ENCODE data around the gene ARVCF.

Gene ARVCF

DNA sequence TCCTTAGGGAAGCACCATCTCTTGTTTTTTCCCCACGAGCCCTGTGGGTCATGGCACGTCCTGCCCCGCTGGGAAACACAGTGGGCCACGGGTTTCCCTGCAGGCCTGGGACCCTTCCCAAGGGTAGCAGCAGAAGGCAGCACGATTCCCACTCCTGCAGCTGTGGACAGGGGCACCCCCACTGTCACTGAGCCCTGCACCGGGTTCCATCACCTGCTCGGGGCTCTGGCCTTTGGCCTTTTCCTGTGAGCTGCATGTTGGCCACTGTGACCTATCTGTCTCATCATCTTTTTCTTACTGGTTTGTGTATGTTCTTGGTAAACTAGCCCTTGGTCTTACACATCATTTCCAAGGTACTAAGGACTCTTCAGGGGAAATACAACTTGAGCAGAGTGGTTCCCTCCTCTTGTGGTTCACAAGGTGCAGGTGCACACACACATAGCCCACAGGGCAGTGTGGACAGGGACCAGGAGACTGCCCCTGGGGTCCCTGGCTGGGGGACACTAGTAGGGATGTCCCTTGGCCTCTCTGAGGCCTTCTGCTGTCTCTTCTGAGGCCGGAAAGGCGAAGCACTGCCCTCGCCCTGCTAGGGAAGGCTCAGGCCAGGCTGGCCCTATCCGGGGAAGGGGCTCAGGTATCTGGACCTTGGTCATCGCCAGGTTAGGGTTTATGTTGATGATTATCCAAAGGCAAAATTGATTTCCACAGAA is 56.0 kb downstream of the ARVCF start:
- Histone ChIP-seq H3K4me3 (ENCODE audit: insufficient read depth, low read depth, low read length, poor library complexity, severe bottlenecking) (no peak overlapping the region), H3K27me3 (replicated peaks; ENCODE audit: control insufficient read depth, insufficient read depth, low read length, poor library complexity, severe bottlenecking) (no peaks in the 10 kb centered on the region), H3K36me3 (ENCODE audit: control insufficient read depth, insufficient read depth, low read length) (no peaks in the 10 kb centered on the region), H3K9me3 (ENCODE audit: control insufficient read depth, low read length) (no peaks in the 10 kb centered on the region), H3K27ac (ENCODE audit: insufficient read depth, low read length, poor library complexity, severe bottlenecking) (no peak overlapping the region), H3K4me1 (ENCODE audit: control insufficient read depth, insufficient read depth, low read length, poor library complexity, severe bottlenecking) (no peaks in the 10 kb centered on the region)
- no peak for DNase-seq

DNA sequence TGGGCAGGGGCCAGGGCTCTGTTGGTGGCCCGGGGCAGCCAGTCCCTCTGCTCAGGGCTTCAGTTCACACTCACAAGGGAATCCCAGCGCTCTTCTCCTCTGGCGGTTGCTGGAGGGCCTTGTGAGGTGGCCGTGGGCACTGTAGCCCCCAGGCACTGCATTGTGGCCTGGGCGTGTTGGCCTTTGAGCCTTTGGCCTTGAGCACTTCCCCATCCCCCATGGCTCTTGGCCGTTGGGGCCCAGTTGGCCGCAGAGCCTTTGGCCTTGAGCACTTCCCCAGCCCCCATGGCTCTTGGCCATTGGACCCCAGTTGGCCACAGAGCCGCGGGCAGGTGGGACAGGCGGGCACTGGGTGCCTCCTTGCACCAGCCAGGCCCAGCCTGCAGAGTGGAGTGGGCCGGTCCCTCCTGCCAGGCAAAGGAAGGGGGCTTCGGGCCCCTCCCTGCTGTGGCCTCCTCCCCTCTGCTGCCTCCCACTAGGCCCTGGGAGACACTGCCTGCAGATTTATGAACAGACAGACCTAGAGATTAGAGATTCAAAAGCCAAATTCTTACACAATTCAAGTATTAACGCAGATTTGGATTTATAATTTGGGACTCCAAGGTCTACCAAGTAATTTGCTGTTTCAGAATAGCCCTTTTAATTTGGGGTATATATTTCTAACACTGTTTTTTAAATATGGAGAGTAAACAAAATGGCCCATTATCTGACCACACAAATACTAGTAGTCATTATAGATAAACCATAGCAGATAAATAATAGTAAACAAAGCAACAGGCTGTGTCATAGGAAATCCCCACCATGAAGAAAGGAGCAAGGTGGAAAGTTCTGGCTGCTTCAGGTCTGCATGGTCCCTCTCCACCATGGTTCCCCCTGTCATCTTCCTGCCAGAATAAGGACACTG is 56.8 kb downstream of the ARVCF start:
- Histone ChIP-seq H3K4me3 (ENCODE audit: insufficient read depth, low read depth, low read length, poor library complexity, severe bottlenecking) (no peak overlapping the region), H3K27me3 (replicated peaks; ENCODE audit: control insufficient read depth, insufficient read depth, low read length, poor library complexity, severe bottlenecking) (no peaks in the 10 kb centered on the region), H3K9me3 (ENCODE audit: control insufficient read depth, low read length) (no peaks in the 10 kb centered on the region), H3K27ac (ENCODE audit: insufficient read depth, low read length, poor library complexity, severe bottlenecking) (no peak overlapping the region), H3K36me3 (ENCODE audit: control insufficient read depth, insufficient read depth, low read length) (no peaks in the 10 kb centered on the region), H3K4me1 (ENCODE audit: control insufficient read depth, insufficient read depth, low read length, poor library complexity, severe bottlenecking) (no peaks in the 10 kb centered on the region)
- DNase-seq = no peak

DNA sequence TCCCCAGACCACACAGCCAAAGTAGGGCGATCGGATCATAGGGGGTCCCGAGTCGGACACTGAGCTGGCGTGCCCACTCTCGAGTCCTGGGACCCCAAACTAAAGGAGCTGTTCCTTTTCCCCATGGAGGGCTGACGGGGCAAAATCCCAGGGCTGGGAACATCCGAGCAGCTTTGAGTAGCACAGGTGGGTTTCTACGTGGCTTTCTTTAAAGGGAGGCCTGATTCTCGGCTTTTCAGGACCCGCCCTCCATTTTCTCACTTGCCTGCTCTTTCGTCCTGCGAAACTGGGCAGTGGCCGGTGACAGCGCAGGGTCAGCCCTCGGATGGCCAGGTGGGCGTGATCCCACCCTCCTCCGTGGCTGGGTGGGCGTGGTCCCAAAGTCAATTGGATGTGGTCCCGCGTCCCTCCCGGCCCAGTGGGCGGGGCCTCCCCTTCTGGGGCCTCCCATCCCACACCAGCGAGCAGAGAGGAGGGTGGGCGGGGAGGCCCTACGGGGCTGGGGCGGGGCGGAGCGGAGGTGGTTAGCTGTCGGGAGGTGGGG is 57.5 kb downstream of the ARVCF start:
- Histone ChIP-seq H3K27ac (ENCODE audit: insufficient read depth, low read length, poor library complexity, severe bottlenecking) (no peak overlapping the region), H3K4me1 (ENCODE audit: control insufficient read depth, insufficient read depth, low read length, poor library complexity, severe bottlenecking) (no peaks in the 10 kb centered on the region), H3K27me3 (replicated peaks; ENCODE audit: control insufficient read depth, insufficient read depth, low read length, poor library complexity, severe bottlenecking) (no peaks in the 10 kb centered on the region), H3K4me3 (ENCODE audit: insufficient read depth, low read depth, low read length, poor library complexity, severe bottlenecking) (no peak overlapping the region), H3K36me3 (ENCODE audit: control insufficient read depth, insufficient read depth, low read length) (no peaks in the 10 kb centered on the region), H3K9me3 (ENCODE audit: control insufficient read depth, low read length) (no peaks in the 10 kb centered on the region)
- no peak for DNase-seq

DNA sequence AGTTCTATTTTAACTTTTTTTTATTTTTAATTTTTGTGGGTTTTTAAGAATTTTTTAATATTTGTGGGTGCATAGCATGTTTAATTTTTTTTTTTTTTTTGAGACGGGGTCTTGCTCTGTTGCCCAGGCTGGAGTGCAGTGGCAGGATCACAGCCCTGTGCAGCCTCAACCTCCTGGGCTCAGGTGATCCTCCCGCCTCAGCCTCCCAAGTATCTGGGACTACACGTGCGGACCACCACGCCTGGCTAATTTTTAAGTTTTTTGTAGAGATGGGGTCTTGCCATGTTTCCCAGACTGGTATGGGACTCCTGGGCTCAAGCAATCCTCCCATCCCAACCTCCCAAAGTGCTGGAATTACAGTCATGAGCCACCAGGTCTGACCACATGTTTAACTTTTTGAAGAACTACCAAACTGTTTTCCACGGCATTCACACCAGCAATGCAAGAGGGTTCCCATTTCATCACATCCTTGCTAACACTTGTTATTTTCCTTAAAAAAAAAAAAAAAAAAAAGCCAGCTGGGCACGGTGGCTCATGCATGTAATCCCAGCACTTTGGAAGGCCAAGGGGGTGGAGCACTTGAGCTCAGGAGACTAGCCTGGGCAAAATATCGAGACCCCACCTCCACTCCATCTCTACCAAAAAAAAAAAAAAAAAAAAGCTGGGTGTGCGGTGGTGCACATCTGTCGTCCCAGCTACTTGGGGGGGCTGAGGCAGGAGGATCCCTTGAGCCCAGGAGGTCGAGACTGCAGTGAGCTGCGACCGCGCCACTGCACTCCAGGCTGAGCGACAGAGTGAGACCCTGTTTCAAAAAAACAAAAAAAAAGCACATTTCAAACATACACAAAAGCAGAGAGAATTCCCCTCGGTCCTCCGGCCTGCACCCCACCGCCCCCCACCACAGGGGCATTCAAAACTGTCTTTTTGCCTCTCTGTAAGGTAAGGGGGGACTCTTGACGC is 58.3 kb downstream of the ARVCF start:
- no peaks in the 10 kb centered on the region for H3K36me3 ChIP-seq (ENCODE audit: control insufficient read depth, insufficient read depth, low read length)
- no peak overlapping the region for H3K27ac ChIP-seq (ENCODE audit: insufficient read depth, low read length, poor library complexity, severe bottlenecking)
- DNase-seq = no peak
- no peak overlapping the region for H3K4me3 ChIP-seq (ENCODE audit: insufficient read depth, low read depth, low read length, poor library complexity, severe bottlenecking)
- H3K9me3 ChIP-seq (ENCODE audit: control insufficient read depth, low read length) = no peaks in the 10 kb centered on the region
- H3K27me3 ChIP-seq (replicated peaks; ENCODE audit: control insufficient read depth, insufficient read depth, low read length, poor library complexity, severe bottlenecking) = no peaks in the 10 kb centered on the region
- no peaks in the 10 kb centered on the region for H3K4me1 ChIP-seq (ENCODE audit: control insufficient read depth, insufficient read depth, low read length, poor library complexity, severe bottlenecking)

DNA sequence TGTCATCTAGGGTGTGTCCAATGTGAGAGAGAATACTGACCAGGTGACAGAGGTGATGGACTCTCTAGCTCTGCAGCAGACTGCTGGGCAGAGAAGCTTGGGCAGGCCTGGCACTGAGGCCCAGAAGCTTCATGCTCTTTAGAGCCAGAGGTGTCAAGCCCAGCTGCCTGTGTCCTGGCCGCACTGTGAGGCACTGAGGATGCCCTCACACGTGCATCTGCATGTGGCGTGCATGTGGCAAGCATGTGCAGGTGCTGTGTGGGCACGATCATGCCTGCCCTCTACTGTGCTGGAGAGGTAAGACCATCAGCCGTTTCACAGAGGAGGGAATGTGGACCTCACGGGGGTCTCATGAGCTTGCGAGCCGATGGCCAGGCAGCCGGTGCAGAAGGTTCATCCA is 59.2 kb downstream of the ARVCF start:
- Histone ChIP-seq H3K27me3 (replicated peaks; ENCODE audit: control insufficient read depth, insufficient read depth, low read length, poor library complexity, severe bottlenecking) (no peaks in the 10 kb centered on the region), H3K4me3 (ENCODE audit: insufficient read depth, low read depth, low read length, poor library complexity, severe bottlenecking) (no peak overlapping the region), H3K36me3 (ENCODE audit: control insufficient read depth, insufficient read depth, low read length) (no peaks in the 10 kb centered on the region), H3K4me1 (ENCODE audit: control insufficient read depth, insufficient read depth, low read length, poor library complexity, severe bottlenecking) (no peaks in the 10 kb centered on the region), H3K27ac (ENCODE audit: insufficient read depth, low read length, poor library complexity, severe bottlenecking) (no peak overlapping the region), H3K9me3 (ENCODE audit: control insufficient read depth, low read length) (no peaks in the 10 kb centered on the region)
- DNase-seq = no peak

DNA sequence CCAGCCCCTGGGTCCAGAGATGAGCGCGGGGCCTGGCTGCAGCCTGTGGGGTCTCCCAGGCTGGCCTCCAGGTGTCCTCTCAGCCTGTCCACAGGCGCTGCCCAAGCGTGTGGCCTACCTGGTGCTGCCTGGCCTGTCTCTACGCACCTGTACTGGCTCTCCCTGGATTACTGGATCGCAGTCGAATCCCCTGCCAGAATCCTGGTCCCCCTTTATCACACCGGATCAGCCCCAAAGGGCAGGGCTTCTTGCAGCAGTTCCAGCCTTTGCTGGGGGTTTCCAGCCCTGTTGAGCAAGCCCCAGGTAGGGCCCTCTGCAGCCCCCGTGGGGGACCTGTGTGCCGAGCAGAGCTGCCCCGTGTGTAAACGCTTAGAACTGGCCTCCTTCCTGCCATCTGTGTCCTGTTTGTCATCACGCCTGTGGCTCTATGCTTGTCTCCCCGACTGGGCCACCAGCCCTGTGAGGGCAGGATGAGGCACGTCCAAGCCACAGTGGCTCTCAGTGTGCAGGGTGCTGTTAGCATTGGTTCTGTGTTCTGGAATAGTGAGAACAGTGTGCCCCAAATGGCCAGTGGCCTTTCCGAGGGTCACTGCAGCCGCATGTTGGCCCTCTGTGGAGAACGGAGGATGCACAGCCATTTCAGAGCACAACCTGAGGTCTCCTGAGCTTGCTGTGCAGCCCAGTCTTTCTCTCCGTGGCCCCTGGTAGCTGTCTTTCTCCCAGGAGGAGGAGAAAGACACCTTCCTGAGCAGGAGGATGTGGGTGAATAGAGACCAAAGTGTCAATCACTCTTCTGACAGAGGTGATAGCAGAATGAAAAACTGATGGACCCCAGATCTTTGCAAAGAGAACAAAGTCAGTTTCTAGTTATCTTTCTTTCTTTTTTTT is 61.1 kb downstream of the ARVCF start:
- no peaks in the 10 kb centered on the region for H3K27me3 ChIP-seq (replicated peaks; ENCODE audit: control insufficient read depth, insufficient read depth, low read length, poor library complexity, severe bottlenecking)
- no peaks in the 10 kb centered on the region for H3K9me3 ChIP-seq (ENCODE audit: control insufficient read depth, low read length)
- H3K27ac ChIP-seq (ENCODE audit: insufficient read depth, low read length, poor library complexity, severe bottlenecking) = no peak overlapping the region
- H3K36me3 ChIP-seq (ENCODE audit: control insufficient read depth, insufficient read depth, low read length) = no peaks in the 10 kb centered on the region
- no peaks in the 10 kb centered on the region for H3K4me1 ChIP-seq (ENCODE audit: control insufficient read depth, insufficient read depth, low read length, poor library complexity, severe bottlenecking)
- no peak overlapping the region for H3K4me3 ChIP-seq (ENCODE audit: insufficient read depth, low read depth, low read length, poor library complexity, severe bottlenecking)
- DNase-seq = no peak

DNA sequence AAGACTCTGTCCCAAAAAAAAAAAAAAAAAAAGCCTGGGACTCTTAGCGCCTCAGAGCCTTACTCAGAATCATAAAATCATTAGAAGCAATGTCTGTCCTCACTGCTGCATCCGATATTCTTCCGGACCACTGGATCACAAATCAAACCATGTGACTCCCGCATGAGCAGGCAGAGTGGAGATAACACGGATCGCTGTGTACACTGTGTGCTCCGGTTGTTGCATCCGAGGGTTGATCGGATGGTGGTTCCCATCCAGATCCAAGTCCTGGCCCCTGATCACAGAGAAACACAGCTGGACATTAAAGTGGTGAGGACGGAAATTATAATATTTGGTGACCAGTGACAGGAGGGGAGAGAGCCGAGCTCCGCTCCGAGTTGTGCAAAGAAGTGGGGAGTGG is 65.3 kb downstream of the ARVCF start:
- Histone ChIP-seq H3K36me3 (ENCODE audit: control insufficient read depth, insufficient read depth, low read length) (no peaks in the 10 kb centered on the region), H3K9me3 (ENCODE audit: control insufficient read depth, low read length) (no peaks in the 10 kb centered on the region), H3K27ac (ENCODE audit: insufficient read depth, low read length, poor library complexity, severe bottlenecking) (no peak overlapping the region), H3K27me3 (replicated peaks; ENCODE audit: control insufficient read depth, insufficient read depth, low read length, poor library complexity, severe bottlenecking) (no peaks in the 10 kb centered on the region), H3K4me1 (ENCODE audit: control insufficient read depth, insufficient read depth, low read length, poor library complexity, severe bottlenecking) (no peaks in the 10 kb centered on the region), H3K4me3 (ENCODE audit: insufficient read depth, low read depth, low read length, poor library complexity, severe bottlenecking) (no peak overlapping the region)
- DNase-seq = no peak

DNA sequence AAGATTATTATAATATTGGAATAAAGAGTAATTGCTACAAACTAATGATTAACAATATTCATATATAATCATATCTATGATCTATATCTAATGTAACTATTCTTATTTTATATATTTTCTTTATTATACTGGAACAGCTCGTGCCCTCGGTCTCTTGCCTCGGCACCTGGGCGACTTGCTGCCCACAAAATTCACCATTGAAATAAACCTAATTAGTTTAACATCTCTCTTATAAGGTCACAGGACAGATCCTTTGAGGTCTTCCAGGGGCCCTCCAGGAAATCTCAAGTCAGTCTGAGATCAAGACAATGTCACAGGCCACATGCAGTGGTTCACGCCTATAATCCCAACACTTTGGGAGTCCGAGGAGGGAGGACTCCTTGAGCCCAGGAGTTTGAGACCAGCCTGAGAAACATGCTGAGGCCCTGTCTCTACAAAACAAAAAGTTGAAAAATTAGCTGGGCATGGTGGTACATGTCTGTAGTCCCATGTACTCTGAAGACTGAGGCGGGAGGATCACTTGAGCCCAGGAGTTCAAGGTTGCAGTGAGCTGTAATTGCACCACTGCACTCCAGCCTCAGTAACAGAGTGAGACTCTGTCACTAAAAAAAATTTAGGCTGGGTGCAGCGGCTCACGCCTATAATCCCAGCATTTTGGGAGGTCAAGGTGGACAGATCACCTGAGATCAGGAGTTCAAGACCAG is 68.4 kb downstream of the ARVCF start:
- no peaks in the 10 kb centered on the region for H3K36me3 ChIP-seq (ENCODE audit: control insufficient read depth, insufficient read depth, low read length)
- no peaks in the 10 kb centered on the region for H3K9me3 ChIP-seq (ENCODE audit: control insufficient read depth, low read length)
- no peak overlapping the region for H3K27ac ChIP-seq (ENCODE audit: insufficient read depth, low read length, poor library complexity, severe bottlenecking)
- DNase-seq = no peak
- H3K4me3 ChIP-seq (ENCODE audit: insufficient read depth, low read depth, low read length, poor library complexity, severe bottlenecking) = no peak overlapping the region
- H3K27me3 ChIP-seq (replicated peaks; ENCODE audit: control insufficient read depth, insufficient read depth, low read length, poor library complexity, severe bottlenecking) = no peaks in the 10 kb centered on the region
- H3K4me1 ChIP-seq (ENCODE audit: control insufficient read depth, insufficient read depth, low read length, poor library complexity, severe bottlenecking) = peaks cover 5% of the 10 kb centered on the region

Data from effector memory CD4-positive, alpha-beta T cell (primary cell).